NCI-H526 treated with DMSO at 0.1 percent for 48 hours (cell line): ENCODE data around the gene ENC1.

Experiments used
- DNase-seq: peaks from one replicate; lab custom pipeline; 2025; lab: John Stamatoyannopoulos, UW

The ENC1 gene

DNA sequence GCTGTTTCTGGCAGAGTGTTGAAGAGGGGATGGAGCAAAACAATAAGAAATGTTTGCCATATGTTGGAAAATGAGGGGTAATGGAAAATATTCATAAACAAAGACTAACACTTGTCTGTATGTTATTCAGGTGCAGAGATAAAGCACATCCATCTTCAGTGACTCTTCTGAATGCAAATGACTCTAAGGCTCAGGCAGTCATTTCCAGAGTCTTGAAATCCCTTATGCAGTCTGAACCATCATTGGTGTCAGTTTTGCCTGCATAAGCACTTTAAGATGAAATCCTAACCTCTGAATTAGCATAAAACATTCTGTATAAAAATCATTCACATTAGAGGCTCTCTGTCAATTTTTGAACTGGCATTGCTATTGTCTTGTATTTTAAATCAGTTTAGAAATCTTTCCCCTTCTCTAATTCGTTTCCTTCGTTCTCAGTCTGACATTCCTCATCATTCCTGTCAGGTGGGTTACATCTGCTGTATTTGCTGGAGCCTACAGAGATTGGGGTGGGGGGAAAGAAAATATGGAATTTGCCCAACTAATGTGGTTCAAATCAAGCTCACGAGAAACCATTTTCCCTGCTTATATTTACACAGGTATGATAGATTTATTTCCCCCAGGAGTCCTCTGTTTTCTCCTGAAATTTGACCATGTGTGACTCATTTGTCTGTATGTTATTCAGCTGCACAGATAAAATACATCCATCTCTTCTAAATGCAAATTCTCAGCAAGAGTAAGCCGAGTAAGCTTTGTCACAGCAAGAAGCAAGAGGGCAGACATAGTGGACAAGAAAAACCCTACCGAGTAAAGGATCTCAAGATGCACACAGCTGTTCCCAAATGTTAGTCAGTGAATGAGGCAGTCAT is 31.6 kb downstream of the ENC1 start:
- DNase-seq = peak; percentile 84

DNA sequence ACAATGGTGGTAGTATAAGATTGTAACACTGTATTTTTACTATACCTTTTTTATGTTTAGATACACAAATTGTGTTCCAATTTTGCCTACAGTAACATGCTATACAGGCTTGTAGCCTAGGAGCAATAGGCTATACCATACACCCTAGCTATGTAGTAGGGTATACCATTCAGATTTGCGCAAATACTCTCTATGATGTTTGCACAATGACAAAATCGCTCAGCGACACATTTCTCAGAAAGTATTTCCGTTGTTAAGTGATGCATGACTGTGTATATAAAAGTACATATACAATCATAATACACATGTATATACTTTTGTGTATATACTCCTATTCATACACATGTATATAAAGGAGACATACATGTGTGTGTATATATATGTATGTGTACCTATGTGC is 34.8 kb downstream of the ENC1 start:
- no peak for DNase-seq

DNA sequence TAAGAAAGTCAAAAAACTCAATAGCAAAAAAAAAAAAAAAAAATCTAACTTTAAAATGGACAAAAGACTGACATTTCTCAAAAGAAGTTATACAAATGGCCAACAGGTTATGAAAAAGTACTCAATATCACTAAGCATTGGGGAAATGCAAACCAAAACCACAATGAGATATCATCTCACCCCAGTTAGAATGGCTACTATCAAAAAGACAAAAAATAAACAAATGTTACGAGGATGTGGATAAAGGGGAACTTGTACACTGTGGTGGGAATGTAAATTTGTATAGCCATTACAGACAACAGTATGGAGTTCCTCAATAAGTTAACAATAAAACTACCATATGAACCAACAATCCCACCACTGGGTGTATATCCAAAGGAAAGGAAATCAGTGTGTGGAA is 37.2 kb downstream of the ENC1 start:
- no peak for DNase-seq

DNA sequence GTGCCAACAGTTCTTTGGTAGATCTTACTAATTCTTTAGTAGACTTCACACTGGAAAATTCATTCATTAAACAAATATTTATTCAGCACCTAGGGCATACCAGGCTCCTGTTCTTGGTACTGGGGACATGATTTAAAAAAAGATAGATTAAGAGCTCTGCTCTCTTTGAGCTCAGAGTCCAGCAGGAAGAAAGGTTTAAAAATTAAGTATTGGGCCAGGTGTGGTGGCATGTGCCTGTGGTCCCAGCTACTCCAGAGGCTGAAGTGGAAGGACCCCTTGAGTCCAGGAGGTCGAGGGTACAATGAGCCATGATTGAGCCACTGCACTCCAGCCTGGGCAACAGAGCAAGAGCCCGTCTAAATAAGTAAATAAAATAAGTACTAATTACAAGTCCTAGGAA is 41.4 kb downstream of the ENC1 start:
- DNase-seq = no peak

DNA sequence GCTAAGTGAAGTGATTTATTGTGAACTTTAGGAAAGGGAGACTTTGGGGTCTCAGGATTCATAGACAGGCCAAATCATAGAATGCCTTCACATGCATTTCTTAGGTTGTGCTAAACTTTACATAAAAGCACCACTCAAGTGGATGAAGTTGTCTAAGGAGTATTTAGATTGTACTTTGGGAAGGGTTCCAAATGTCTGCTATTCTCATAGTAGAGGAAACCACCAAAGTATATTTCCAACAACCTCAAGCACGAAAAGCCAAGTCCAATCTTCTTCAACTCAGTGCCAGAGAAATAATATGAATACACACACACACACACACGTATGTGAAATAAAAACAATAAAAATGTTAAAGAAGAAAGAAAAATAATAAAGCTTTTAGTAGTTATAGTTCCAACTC is 41.8 kb downstream of the ENC1 start:
- DNase-seq = no peak

DNA sequence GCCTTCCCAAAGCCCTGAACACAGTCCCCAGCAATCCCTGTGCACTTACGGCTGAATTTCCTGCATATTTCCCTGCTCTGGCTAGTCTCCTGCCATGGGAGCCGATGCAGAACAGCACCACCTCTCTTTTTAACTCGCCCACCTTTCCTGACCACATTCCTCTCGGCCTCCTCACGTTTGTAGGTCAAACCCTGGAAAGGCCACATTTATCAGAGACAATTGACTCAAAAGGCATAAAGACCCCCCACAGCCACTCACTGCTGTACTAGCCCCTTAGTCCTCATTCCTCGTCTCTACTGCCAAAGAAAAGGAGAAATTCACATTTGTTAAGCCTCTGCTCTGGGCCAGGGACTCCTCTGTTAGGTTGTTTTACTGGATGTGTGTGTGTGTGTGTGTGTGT is 43.6 kb downstream of the ENC1 start:
- DNase-seq = no peak

DNA sequence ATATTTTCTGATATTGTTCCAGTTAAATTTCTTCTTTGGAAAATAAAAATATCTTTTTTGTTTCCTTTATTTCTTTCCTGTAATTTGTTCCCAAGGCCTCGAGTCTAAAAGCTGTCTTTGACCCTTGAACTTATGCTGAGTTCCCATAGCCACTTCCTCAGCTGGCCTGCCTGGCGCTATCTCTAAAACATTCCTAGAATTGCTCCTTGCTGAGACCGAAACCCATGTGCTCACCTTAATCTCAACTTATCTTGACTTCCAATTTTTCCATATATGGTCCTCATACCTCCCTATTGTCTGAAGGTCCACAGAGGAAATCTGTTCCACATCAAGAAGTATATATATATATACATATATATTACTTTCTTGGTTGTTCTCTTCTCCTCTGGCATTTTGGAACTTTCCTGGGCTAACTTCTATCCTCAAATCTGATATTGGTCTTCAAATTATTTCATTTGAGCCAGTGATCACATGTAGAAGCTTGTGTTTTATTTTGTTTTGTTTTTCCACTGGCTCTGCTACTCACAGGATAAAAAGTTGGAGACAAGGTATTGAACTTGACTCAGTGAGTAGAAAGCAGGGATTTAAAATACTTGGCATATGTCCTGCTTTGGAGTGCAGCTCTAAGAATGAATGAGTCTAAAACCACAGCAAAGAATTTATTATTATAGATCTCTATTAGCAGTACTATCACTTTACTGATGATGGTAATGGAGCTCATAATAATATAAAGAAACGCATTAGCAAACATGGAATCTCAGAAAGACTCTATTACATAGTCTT is 45.2 kb downstream of the ENC1 start:
- no peak for DNase-seq

- DNase-seq = no peak
Measured at GRCh38 chr5:74594137-74595040, 46.1 kb downstream of the ENC1 start.

GRCh38 chr5:74589204-74590056 is 51.1 kb downstream of the ENC1 start:
- peak; percentile 63 for DNase-seq

DNA sequence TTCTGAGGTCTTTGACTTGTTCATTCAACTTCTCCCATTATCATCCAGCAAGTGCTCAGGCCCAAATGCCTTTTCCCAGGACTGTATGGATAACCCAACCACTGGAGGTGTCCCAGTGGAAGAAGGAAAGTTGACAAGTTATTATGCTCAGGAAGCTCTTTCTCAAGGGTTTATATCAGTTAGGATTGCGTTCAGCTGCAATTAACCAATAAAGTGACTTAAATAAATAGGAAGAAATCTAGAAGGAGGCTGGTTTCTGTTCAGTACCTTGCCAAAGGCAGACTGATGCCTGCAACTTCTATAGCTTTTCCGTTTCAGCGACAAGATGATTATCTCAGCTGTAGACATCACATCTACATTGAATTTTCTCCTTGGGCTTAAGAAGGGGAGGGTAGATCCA is 52.1 kb downstream of the ENC1 start:
- DNase-seq = no peak

GRCh38 chr5:74587890-74588289 is 52.6 kb downstream of the ENC1 start:
- DNase-seq = no peak

GRCh38 chr5:74587300-74587699 is 53.2 kb downstream of the ENC1 start:
- DNase-seq = no peak

GRCh38 chr5:74586856-74587255 is 53.7 kb downstream of the ENC1 start:
- DNase-seq = no peak

DNA sequence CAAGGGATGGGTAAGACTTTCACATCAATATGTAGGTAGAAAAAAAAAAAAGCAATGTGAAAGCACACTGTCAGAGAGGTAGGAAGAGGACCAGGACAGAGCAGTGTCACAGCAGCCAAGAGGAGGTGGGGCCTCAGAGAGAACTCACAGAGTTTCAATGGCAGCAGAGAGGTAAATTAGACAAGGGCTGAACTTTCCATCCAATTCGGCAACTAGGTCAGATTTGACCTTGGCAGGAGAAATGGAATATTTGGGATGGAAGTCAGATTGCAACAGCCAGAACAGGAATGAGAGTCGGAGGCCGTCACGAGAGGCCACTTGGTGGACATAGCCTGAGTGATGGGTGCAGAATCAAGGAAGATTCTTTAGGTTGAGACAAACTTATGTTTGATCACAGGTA is 57.7 kb downstream of the ENC1 start:
- no peak for DNase-seq

GRCh38 chr5:74581988-74582365 is 58.6 kb downstream of the ENC1 start:
- DNase-seq = no peak

DNA sequence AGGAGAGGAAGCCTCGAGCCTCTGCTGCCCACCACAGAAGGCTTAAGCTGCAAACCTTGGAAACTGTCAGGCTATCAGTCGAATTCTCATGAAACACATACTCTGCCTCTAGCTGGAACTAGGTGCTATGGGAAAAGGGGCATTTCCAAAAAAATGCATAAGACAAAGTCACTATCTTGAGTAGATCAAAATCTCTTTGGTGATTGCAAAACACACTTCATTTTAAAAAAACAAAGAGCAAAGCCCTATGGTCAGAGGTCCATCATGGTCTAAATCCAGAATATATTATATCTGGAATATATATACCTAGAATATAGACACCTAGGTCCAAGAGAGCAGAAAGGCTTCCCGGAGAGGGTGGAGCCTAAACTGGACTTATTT is 59.8 kb downstream of the ENC1 start:
- DNase-seq = no peak

GRCh38 chr5:74579215-74579614 is 61.3 kb downstream of the ENC1 start:
- no peak for DNase-seq

DNA sequence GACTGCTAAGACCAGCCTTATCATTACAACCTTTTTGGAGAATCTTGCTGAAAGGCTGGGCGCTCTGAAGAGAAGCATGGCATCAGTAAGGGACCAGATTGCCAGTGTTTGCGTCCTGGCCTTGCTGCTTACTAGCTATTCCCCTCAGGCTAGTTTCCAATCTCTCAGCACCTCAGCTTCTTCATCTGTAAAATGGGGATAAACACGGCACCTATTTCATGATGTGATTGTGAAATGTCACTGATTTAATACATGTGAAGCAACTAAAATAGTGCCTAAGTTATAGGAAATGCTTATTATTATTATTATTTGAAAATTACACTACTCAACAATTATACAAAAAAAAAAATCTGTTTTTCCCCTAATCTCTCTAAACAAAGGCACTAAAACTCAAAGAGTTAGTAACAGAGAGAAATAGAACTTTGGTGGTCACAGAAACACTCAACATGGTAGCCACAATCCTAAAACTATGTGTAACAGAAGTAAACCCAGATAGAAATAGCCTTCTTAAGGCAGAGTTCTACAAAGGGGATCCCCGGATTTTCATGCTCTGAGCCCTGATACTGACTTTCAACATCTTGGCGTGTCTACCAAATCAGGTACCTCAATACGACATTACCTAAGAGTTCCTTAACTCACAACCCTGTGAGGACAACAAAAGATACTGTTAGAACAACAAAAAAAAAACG is 62.0 kb downstream of the ENC1 start:
- DNase-seq = no peak
